NT2/D1 (cell line): ENCODE data around the gene MAGI2.

Experiments used
- SUZ12 ChIP-seq: IDR thresholded peaks from 2 replicates; pipeline ENCODE4 v1.6.1; 2011; ENCODE audit not compliant: insufficient read length, insufficient read depth; ENCODE audit errors: extremely low read depth
- YY1 ChIP-seq: IDR thresholded peaks from 2 replicates; pipeline ENCODE4 v1.6.1; 2011; ENCODE audit not compliant: insufficient read length, insufficient read depth

GRCh38 chr7:78473021-78473420 is 980.4 kb downstream of the MAGI2 start:
- TF ChIP-seq YY1 (no peak), SUZ12 (no peak)
